GM12891 (cell line): ENCODE results near the gene PRXL2A.

ENCODE experiments used
- PAX5 ChIP-seq: IDR thresholded peaks from 2 replicates; pipeline ENCODE4 v1.6.1; 2011; ENCODE audit warnings: low read length, moderate library complexity, mild to moderate bottlenecking; ENCODE audit not compliant: insufficient read depth, severe bottlenecking
- POLR2A ChIP-seq: IDR thresholded peaks from 2 replicates; pipeline ENCODE4 v1.6.1; 2011; ENCODE audit warnings: low read depth, low read length, control low read depth
- POLR2AphosphoS5 ChIP-seq: IDR thresholded peaks from 2 replicates; pipeline ENCODE4 v1.6.1; 2011; ENCODE audit warnings: low read depth, low read length, control low read depth
- SPI1 ChIP-seq: IDR thresholded peaks from 2 replicates; pipeline ENCODE4 v1.6.1; 2011; ENCODE audit warnings: low read depth, low read length, control low read depth
- TAF1 ChIP-seq: IDR thresholded peaks from 2 replicates; pipeline ENCODE4 v1.6.1; 2011; ENCODE audit warnings: low read depth, low read length, control low read depth

DNA sequence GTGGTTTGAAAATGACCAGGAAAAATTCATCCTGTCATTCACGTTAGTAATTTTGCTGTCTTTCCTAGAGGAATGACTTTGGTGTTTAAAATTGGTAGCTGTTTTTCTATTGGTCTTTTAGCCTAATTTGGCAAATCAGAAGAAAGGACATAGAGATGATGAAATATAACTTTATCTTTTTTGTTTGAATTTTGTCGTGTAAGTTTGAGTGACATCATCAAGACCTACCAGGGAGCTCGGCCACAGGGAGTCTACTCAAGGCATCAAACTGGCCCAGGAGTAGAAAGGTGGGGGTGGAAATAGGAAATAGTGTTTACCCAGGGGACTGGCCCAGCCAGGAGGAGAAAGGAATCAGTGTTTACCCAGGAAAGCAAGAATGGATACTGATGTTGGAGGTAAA, 24.8 kb downstream of the PRXL2A start:
- TF ChIP-seq POLR2AphosphoS5 (no peak), POLR2A (no peak), TAF1 (no peak), PAX5 (no peak), SPI1 (no peak)
